ENCODE data around the gene GMIP.
A peak's percentile ranks its signal among the peaks of the same experiment; 100 is the strongest.
"Not testable (repeated sequence)": the region's sequence is repeated elsewhere in the genome, so short reads cannot be mapped to it uniquely, and the experiment has no call there.

The GMIP gene

DNA sequence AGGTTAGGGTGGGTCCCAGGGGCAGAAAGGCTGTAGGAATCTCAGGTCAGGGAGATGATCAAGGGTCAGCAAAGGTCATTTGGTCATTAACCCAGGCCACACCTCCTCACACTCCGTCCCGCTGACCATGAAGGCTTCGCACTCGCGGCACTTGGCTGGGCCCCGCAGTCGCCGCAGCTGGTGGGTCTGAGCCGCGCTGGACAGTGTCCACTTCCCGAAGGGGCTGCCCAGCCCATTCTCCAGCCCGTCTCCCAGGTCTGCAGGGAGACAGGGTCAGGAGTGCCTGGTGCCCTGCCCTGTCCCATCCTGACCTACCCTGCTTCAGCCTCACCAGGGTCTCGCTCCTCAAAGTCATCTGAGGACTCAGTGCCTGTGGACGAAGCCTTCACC is 8.1 kb downstream of the GMIP start:
- no peak for DNase-seq

DNA sequence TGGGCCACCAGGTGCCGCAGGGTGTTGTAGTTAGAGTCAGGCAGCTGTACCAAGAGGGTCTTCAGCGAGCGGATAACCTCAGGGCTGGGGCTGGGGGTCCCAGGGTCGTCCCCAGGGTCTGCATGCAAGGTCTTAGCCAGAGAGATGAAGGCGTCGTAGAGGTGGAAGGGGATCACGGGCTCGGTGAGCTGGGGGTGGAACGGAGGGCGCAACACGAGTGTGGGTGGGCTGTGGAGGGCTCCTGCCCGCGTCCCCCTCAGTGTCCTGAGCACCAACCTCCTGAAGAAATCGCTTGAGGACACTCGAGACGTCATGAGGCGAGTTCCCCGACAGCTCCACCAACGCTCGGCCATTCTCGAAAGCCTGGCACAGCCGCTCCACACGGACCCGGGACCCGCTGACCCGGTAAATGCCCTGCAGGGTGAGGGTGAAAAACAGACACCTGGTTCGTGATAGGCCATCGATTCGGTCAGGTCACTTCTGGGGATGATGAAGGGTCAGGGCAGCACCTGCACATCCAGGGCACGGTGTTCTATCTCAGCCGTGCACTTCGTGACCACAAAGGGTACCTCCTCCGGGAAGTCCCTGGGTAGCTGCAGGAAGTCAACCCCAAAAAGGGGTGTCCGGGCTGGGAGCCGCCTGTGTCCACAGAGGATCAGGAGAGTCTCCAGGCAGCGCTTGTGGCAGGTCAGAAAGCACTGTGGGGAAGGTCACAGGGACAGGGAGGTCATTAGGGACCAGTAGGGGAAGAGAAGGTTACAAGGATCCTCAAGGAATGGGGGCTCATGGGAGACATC is 8.7 kb downstream of the GMIP start:
- DNase-seq, result no peak

- DNase-seq, result no peak
Measured at GRCh38 chr19:19633711-19634515, 9.5 kb downstream of the GMIP start.

DNA sequence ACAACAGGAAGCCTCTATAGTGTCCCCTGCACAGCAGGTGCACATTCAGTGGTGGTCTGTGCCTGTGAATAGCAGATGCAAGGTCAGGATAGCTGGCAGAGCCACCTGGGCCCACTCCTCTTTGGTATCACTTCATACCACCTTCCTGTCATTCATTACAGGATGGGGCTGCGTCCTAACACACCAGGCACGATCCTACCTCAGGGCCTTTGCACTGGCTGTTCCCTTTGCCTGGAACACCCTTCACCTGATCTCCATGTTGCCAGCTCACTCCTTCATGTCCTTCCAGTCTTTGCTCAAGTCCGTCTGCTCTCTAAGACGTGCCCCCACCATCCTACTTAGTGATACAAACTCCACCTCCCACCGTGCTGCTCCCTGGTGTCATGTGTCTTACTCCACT is 10.8 kb downstream of the GMIP start:
- DNase-seq, result no peak

GRCh38 chr19:19631346-19631745 is 12.1 kb downstream of the GMIP start:
- DNase-seq, result no peak

GRCh38 chr19:19630426-19630825 is 13.0 kb downstream of the GMIP start:
- DNase-seq, result no peak

DNA sequence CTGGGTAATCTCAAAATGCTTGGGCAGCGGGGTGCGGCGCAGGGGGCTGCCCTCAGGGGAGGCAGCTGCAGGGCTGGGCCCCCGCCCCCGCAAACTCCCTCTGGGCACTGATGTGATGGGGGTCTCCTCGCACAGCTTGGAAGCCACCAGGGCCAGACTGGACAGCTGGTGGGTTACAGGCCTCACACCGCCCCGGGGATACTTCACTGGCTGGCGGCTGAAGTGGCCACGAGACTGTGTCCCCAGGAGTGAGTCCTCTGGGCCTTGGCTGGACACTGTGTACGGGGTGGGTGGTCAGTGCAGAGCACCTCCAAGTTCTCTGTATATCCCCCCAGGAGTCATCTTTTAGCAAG is 13.4 kb downstream of the GMIP start:
- no peak for DNase-seq

GRCh38 chr19:19628501-19629134 is 14.8 kb downstream of the GMIP start:
- peak; percentile 57 for DNase-seq

DNA sequence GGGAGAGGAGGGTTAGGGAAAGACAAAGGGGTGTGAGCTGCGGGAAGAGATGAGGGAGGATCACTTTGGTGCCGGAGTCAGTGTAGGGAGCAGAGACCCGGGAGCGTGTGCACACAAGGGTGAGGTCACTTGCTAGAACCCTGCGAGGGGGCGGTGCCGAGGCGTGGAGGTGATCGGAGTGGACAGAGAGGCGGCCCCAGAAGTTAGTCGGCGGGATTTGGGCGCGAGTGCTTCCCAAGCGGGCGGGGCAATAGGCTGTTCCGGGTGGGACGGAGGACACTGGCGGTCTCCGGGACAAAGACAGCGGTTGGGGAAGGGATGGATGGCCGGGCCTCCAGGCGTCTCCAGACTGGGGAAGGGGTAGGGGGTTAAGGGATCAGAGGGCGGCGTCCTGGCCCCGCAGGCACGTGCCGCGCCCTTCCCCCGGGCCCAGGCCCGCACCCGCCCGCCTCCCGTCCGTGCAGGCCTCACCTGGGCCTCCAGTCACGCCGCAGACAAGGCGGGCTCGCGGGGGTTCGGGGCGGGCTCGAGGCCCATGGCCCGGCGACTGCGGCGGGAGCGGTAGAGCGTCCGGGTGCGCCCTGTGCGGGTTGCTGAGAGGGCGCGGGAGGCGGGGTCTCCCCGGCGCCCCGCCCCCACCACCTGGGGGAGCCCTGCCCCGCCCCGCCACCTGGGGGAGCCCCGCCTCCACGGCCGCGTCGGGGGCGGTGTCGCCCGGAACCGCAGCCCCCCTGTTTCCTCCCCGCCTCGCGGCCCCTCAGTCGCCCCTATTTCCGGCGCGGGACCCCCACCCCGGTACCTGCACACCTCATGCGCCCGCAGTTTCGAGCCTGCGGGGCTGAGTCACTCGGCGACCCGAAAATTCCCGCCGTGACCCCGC is 15.6 kb downstream of the GMIP start, which contains the start of gene LPAR2:
Gene LPAR2, minus strand, starts transcription at position 600 of the 880 bp plus-strand sequence. CDS start 945 bp downstream, outside the sequence.
- DNase-seq, result peak; percentile 60

DNA sequence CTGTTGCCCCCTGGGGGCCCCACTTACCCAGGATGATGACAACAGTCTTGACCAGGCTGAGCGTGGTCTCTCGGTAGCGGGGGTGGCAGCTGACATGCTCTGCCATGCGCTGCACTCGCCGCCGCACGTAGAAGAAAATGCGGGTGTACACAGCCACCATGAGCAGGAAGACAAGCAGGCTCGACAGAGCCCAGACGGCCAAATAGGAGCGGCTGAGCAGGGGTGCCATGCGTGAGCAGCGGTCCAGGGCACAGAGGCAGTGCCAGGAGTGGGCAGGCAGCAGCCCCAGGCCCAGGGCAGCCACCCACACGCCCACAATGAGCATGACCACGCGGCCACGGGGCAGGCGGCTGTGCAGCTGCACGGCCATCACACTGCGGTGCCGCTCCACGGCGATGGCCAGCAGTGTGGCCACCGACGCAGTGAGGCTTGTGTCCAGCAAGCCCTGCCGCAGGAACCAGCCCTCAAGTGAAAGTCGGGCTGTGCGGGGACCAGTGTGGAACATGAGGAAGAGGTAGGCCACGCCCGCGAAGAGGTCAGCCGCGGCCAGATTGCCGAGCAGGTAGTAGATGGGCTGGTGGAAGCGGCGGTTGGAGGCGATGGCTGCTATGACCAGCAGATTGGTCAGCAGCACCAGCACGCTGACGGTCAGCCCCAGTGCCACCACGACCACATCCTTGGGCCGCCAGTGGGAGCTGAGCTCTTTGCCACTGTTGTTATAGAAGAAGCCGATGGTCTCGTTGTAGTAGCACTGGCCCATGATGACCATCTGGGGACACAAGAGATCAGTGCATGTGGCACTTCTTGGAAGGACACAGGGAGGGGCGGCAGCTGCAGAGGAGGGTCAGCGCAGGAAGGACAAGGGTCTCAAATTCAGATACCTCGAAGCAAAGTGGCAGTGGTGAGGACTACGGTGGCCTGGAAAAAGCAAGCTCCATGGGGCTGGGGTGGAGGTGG is 16.7 kb downstream of the GMIP start:
- peak; percentile 23 for DNase-seq

- peak; percentile 27 for DNase-seq
Measured at GRCh38 chr19:19624032-19624570, 19.4 kb downstream of the GMIP start.

- no peak for DNase-seq
Measured at GRCh38 chr19:19623383-19623782, 20.1 kb downstream of the GMIP start.

GRCh38 chr19:19619849-19620210 is 23.6 kb downstream of the GMIP start:
- DNase-seq, result no peak

DNA sequence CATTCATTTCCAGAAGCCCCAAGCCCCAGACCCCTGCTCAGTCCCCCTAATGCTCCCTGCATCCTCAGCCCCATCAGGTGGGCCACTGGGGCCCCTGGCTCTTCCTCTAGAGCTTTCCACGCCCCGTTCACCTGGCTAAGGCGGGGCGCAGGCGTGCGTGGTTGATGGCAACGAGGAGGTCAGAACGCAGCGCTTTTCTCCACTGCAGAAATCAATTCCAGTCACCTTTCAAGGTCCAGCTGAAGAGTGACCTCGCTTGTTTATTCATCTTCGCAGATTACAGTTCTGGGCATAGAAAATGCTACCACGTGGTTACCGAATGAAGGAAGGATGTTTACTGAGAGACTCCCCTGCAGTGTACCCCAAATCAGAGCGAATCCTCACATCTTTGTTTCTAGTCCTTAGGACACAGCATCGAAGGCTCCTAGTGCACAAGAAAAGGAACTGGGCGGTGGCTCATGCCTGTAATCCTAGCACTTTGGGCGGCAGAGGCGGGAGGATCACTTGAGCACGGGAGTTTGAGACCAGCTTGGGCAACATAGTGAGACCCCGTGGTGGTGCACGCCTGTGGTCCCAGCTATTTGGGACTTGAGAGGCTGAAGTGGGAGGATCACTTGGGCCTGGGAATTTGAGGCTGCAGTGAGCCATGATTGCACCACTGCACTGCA is 24.1 kb downstream of the GMIP start:
- DNase-seq, result no peak

DNA sequence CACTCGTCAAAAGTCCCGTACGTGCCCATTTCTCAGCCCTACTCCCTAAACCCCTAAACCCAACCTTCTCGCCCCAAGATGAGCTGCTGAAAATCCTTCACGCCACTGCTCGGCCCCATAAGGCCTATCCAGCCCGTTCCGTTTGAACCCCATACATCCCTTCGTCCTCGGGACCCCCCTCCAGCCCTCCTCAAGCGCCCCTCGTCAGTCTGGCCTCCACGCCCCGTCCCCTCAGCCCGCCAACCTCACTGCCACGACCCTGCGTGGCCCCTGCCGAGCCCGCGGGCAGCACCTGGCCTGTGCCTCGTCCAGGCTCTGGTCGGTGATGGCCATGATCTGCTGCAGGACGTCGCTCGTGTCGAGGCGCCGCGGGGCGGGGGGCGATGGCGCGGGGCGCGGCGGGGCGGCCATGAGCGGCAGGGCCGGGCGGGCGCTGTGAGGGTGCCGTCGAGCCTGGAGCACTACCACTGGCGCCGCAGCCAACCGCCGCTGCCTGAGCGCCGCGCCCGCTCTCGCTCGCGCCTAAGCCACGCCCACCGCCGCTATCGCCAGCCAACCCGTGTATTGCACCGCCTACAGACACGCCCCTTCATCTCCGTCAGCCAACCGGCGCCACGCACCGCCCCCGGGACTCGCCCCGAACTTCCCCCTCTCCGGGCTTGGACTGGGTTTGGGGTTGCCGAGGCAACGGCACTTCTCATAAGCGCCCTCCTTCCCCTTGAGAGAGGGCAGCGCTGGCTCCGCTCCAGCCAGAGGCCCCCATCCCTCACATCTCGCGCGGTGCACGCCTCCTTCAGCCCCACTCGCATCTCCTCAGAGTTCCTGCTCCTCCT is 25.0 kb downstream of the GMIP start, which contains the start of gene PBX4:
Gene PBX4, minus strand, starts transcription at position 469 of the 833 bp plus-strand sequence. Its CDS starts 58 bp downstream, at position 411.
- peak; percentile 88 for DNase-seq

DNA sequence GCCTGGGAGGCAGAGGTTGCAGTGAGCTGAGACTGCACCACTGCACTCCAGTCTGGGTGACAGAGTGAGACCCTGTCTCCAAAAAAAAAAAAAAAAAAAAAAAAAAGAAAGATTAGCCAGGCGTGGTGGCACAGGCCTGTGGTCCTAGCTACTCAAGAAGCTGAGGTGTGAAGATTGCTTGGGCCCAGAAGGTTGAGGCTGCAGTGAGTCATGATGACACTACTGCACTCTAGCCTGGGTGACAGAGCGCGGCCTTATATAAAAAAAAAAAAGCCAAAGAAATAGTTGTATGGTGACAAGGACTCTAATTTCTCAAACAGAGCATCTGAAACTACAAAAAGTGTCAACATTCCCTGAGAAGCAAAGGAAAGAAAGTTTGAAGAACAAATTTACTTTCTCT is 28.4 kb downstream of the GMIP start:
- no peak for DNase-seq

- DNase-seq, result no peak
Measured at GRCh38 chr19:19613506-19613905, 30.0 kb downstream of the GMIP start.

DNA sequence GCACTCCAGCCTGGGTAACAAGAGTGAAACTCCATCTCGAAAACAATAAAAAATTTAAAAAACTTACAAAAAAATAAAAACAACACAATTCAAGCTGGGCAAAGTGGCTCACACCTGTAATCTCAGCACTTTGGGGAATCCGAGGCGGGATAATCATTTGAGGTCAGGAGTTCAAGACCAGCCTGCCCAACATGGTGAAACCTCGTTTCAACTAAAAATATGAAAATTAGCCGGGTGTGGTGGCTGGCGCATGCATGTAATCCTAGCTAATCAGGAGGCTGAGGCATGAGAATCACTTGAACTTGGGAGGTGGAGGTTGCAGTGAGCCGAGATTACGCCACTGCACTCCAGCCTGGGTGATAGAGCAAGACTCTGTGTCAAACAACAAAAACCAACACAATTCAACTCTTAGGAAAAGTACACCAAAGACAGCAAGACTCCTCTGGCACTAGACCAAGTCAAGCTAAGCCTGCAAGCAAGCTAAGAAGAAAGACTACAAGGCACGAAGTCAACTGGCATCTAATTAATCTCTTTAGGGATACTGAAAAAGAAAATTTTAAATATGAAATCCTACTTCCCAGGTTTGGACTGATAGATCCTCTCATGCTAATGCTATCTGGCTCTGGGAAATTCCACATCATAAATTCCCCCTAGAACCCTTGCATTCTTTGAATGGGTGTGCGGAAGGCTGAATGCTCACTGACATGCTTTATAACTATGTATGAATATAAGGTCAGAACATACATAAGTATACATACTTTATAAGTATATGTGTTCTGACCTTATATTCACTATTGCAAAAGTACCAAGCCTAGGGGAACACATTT is 32.9 kb downstream of the GMIP start:
- no peak for DNase-seq

DNA sequence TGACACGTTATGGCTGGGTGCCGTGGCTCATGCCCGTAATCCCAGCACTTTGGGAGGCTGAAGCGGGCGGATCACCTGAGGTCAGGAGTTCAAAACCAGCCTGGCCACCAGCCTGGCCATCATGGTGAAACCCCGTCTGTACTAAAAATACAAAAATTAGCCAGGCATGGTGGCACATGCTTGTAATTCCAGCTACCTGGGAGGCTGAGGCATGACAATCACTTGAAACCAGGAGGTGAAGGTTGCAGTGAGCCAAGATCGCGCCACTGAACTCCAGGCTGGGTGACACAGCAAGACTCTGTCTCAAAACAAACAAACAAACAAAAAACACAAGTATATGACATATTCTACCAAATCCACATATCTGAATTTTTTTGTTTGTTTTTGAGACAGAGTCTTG is 36.8 kb downstream of the GMIP start:
- not testable (repeated sequence) for DNase-seq
